Heart right ventricle (tissue), 16 donors: ENCODE data around the gene PIMREG. TPM values are rescaled to one million over a fixed set of nuclear protein-coding genes. Genes with fewer than 3 reads are reported as not detected.
"Not testable (repeated sequence)": the region's sequence is repeated elsewhere in the genome, so short reads cannot be mapped to it uniquely, and the experiment has no call there.

Experiments used
- ATAC-seq, 8 donors: fragments of 200-7000 bp; cut with Tn5 transposase; one replicate each; pipeline ENCODE4 v1.9.1; 2020; ENCODE audit warnings: mild to moderate bottlenecking in 8 of 8, moderate library complexity in 8 of 8, moderate number of reproducible peaks in 1 of 8
- DNase-seq, 2 donors: peaks; one replicate each; pipeline ENCODE4 v3.0.0-alpha.2; 2020
- H3K27ac ChIP-seq, 10 donors: fragments of 200-600 bp; sonication (generic) in 2 of 10; one replicate each; pipeline versions ENCODE4 v1.5.0 to v1.8.0; 2020 to 2022; ENCODE audit warnings: mild to moderate bottlenecking in 3 of 10
- H3K27me3 ChIP-seq, 7 donors: fragments of 200-600 bp; one replicate each; pipeline ENCODE4 v1.8.0; 2021 to 2022; ENCODE audit warnings: mild to moderate bottlenecking in 2 of 7
- H3K36me3 ChIP-seq, 9 donors: fragments of 200-600 bp; sonication (generic) in 1 of 9; one replicate each; pipeline versions ENCODE4 v1.5.0 to v1.8.0; 2020 to 2022; ENCODE audit warnings: mild to moderate bottlenecking in 2 of 9
- H3K4me1 ChIP-seq, 9 donors: fragments of 200-600 bp; sonication (generic) in 1 of 9; one replicate each; pipeline versions ENCODE4 v1.5.0 to v1.8.0; 2020 to 2022; ENCODE audit warnings: mild to moderate bottlenecking in 4 of 9
- H3K4me3 ChIP-seq, 10 donors: fragments of 200-600 bp; sonication (generic) in 2 of 10; one replicate each; pipeline versions ENCODE4 v1.5.0 to v1.8.0; 2020 to 2022; ENCODE audit warnings: mild to moderate bottlenecking in 7 of 10, moderate library complexity in 2 of 10
- H3K9me3 ChIP-seq, 11 donors: fragments of 200-600 bp in 10 of 11; sonication (generic) in 2 of 11; one replicate each; pipeline versions ENCODE4 v1.5.0 to v1.8.0; 2013 to 2022; ENCODE audit warnings: mild to moderate bottlenecking in 2 of 11, control low read depth in 1 of 11, moderate library complexity in 1 of 11
- WGBS, 2 donors: extraction: QIAGEN DNeasy Blood & Tissue Kit; methylation state at CpG; one replicate each; pipeline ENCODE4 v1.1.7; 2013; ENCODE audit warnings: inconsistent platforms in 1 of 2; 5-methylcytosine and 5-hydroxymethylcytosine counted together
- intact Hi-C, 10 donors: fragments of 100-400 bp; cut with DNase I; formaldehyde crosslinking; loops; one replicate each; pipeline versions ENCODE4 v1.11.1 to v1.14.2; 2022
- polyA plus RNA-seq, 2 donors: library from polyadenylated mRNA; stranded (reverse); fragments of 200-250 nt; gene quantifications; one replicate each; pipeline ENCODE4 v1.2.3, GENCODE V29; 2013
- total RNA-seq, 10 donors: library from RNA; stranded (reverse); fragmentation: NEBNext Ultra II Directional in 3 of 10; extraction: Animal tissue kit (Norgen Biotek cat#: 25700) in 3 of 10; gene quantifications; one replicate each; pipeline versions ENCODE4 v1.2.1 to v1.2.4, GENCODE V29; 2021 to 2023
- TF ChIP-seq, protein P1 (sequence below), 9 donors: fragments of 200-600 bp; sonication (generic) in 2 of 9; IDR thresholded peaks; one replicate each; pipeline versions ENCODE4 v1.5.0 to v1.8.0; 2021 to 2022; ENCODE audit warnings: antibody characterized with exemption in 9 of 9, mild to moderate bottlenecking in 5 of 9, moderate library complexity in 1 of 9
- donor health status: Arrhythmogenic right ventricular cardiomyopathy.
- donor health status: ischemic (EF 13 %, LVEDD 7.1; RV severe dilation, severe dysfunction).
- donor health status: healthy with polysubstance abuse.
- donor health status: DM: no; HTN: yes; CAD: no.
- donor health status: DM: no; HTN: no; CAD: no.
- donor health status: ischemic (EF 25% LVEDD 6.9; RV normal size, moderate dysfunction).
- donor health status: ischemic (EF 25% LVEDD 5.7; RV mildly dilated, moderate dysfunction).
- donor health status: healthy.
- donor health status: DM: yes; HTN: yes; CAD: no.
- donor health status: Ischemic cardiomyopathy.
- donor health status: ischemic (EF 35%, LVEDD 5.7; RV mildly dilated, moderate dysfunction).
- donor health status: nonischemic (EF 11% LVEDD 7.7; RV severe dilation, severe dysfunction).
- donor health status: DM: yes; HTN: yes; CAD: no.
- donor health status: PGD.
- donor health status: ischemic (EF 29% LVEDD 5.4; RV normal size, mild dysfunction).
- donor health status: nonischemic (EF 23%, LVEDD 6.1; RV moderate dilation, normal function).

PIMREG gene
- total and polyA plus RNA-seq, 12 donors: 0.21 to 4.0 (median 0.54) TPM; not detected in 6

- H3K27me3 ChIP-seq: peaks cover 0 to 21% (median 8%) of the 10 kb centered on the region in 7 donors
- no peak overlapping the region for H3K4me3 ChIP-seq
- peaks cover 0 to under 1% (median 0%) of the 10 kb centered on the region in 9 donors for H3K4me1 ChIP-seq
- ATAC-seq (no peak), DNase-seq (no peak)
- intact Hi-C loops: no loop called here
- H3K36me3 ChIP-seq: no peaks in the 10 kb centered on the region
- no peak overlapping the region for H3K27ac ChIP-seq
- TF ChIP-seq, protein P1, sequence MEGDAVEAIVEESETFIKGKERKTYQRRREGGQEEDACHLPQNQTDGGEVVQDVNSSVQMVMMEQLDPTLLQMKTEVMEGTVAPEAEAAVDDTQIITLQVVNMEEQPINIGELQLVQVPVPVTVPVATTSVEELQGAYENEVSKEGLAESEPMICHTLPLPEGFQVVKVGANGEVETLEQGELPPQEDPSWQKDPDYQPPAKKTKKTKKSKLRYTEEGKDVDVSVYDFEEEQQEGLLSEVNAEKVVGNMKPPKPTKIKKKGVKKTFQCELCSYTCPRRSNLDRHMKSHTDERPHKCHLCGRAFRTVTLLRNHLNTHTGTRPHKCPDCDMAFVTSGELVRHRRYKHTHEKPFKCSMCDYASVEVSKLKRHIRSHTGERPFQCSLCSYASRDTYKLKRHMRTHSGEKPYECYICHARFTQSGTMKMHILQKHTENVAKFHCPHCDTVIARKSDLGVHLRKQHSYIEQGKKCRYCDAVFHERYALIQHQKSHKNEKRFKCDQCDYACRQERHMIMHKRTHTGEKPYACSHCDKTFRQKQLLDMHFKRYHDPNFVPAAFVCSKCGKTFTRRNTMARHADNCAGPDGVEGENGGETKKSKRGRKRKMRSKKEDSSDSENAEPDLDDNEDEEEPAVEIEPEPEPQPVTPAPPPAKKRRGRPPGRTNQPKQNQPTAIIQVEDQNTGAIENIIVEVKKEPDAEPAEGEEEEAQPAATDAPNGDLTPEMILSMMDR (IDR thresholded peaks at IDR 0.05): no peak
- WGBS, 2 donors: 76 to 81% methylated on average over 6 of the region's 6 CpGs
- H3K9me3 ChIP-seq: no peaks in the 10 kb centered on the region
Observed at GRCh38 chr17:6482105-6482455, 37.8 kb downstream of the PIMREG start.

GRCh38 chr17:6482796-6483195, 38.5 kb downstream of the PIMREG start:
- H3K4me1 ChIP-seq, H3K4me3 ChIP-seq, H3K36me3 ChIP-seq, ATAC-seq, H3K27ac ChIP-seq, DNase-seq, intact Hi-C loops, H3K9me3 ChIP-seq: not testable (repeated sequence)
- H3K27me3 ChIP-seq: peaks cover 0 to 24% (median 8%) of the 10 kb centered on the region in 7 donors
- WGBS, 2 donors: 68 to 75% methylated on average over 10 of the region's 10 CpGs

DNA sequence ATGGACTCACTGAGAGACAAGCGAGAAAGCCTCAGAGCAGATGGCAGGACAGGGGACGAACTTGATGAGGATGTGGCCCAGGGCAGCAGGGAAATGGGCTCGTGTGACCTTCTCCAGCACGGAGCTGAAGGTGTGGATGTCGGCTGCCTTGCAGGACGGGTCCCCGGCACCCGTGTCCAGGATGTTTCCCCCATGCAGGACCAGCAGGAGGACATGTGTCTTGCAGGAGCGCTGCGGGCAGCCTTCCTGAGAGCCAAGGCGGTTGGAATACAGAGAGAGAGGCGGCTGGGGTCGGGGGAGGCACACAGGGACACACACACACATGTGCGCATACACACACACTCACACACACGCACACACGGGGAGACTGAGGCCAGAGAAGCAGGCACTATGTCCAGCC, 39.3 kb downstream of the PIMREG start:
- ATAC-seq: no peak

DNA sequence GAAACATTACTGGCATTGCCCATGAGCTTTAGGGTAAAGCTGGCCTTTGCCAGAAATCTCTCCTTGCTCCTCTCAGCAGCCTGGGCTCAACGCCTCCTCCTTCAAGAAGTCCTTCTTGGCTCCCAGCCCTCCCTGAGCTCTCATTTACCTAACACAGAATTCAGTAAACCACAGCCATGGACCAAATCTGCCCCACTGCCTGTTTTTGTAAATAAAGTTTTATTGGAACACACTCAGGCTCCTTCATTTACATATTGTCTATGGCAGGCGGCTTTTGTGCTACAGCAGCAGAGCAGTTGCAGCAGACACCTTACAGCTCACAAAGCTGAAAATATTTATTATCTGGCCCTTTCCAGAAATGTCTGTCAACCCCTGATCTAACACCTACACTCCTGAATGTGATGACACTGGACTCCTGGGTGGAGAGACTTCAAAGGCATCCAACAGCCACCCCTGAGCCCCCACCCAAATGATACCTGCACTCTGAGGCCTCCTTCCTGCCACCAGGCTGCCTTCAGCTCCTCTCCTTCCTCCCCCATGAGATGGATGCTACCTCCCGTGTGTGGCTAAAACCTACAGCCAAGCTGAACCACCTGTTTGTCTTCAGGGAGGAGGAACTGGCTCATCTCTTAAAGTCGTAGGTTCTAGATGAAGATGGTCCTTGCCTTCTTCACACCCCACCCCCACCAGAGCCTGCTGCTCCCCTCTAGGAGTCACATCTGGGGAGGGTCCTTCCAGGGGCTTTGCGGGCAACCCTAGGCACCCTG, 41.6 kb downstream of the PIMREG start:
- TF ChIP-seq, protein P1 (IDR thresholded peaks at IDR 0.05): no peak
- WGBS, 2 donors: 64 to 70% methylated on average over 5 of the region's 5 CpGs
- no peaks in the 10 kb centered on the region for H3K36me3 ChIP-seq
- H3K4me1 ChIP-seq: peaks cover 0 to 9% (median 0%) of the 10 kb centered on the region in 9 donors
- H3K4me3 ChIP-seq: no peak overlapping the region
- intact Hi-C loops: no loop called here
- no peak overlapping the region for H3K27ac ChIP-seq
- ATAC-seq: no peak
- no peak for DNase-seq
- peaks cover 0 to 32% (median 6%) of the 10 kb centered on the region in 7 donors for H3K27me3 ChIP-seq
- no peaks in the 10 kb centered on the region for H3K9me3 ChIP-seq

More for the DNA sequence above, 39.3 kb downstream of the PIMREG start:
- H3K4me3 ChIP-seq: no peak overlapping the region
- peaks cover 0 to 31% (median 8%) of the 10 kb centered on the region in 7 donors for H3K27me3 ChIP-seq
- no peaks in the 10 kb centered on the region for H3K9me3 ChIP-seq
- H3K27ac ChIP-seq: no peak overlapping the region
- TF ChIP-seq, protein P1 (IDR thresholded peaks at IDR 0.05): no peak
- H3K4me1 ChIP-seq: peaks cover 0 to 9% (median 0%) of the 10 kb centered on the region in 9 donors
- no peaks in the 10 kb centered on the region for H3K36me3 ChIP-seq
- no peak for DNase-seq
- intact Hi-C loops: no loop called here
- 86% methylated on average over 16 of the region's 16 CpGs for WGBS, 2 donors
